Loucy (cell line): Measurements from ENCODE around the gene PGBD2.

Experiments used
- H2AFZ ChIP-seq: fragments of 200-600 bp; sonication (generic); 2 replicates; pipeline ENCODE4 v1.6.0; 2016; ENCODE audit warnings: antibody characterized with exemption, mild to moderate bottlenecking, low read length, moderate library complexity
- H3F3A ChIP-seq: fragments of 200-600 bp; 2 replicates; pipeline ENCODE4 v1.6.0; 2016; ENCODE audit warnings: antibody characterized with exemption, low read depth, mild to moderate bottlenecking
- H3K27me3 ChIP-seq: fragments of 200-600 bp; sonication (generic); 2 replicates; pipeline ENCODE4 v1.6.1; 2014; ENCODE audit warnings: low read length, mild to moderate bottlenecking; ENCODE audit not compliant: insufficient read depth, poor library complexity, severe bottlenecking
- H3K36me3 ChIP-seq: fragments of 200-600 bp; sonication (generic); 2 replicates; pipeline ENCODE4 v1.6.1; 2016; ENCODE audit warnings: low read length; ENCODE audit not compliant: insufficient read depth
- H3K4me1 ChIP-seq: fragments of 200-600 bp; sonication (generic); 2 replicates; pipeline ENCODE4 v1.5.1; 2014; ENCODE audit warnings: low read length, mild to moderate bottlenecking; ENCODE audit not compliant: insufficient read depth, poor library complexity, severe bottlenecking
- H3K4me2 ChIP-seq: fragments of 200-600 bp; sonication (generic); 2 replicates; pipeline ENCODE4 v1.6.0; 2014; ENCODE audit warnings: antibody characterized with exemption, low read length, low read depth, mild to moderate bottlenecking; ENCODE audit not compliant: poor library complexity, severe bottlenecking
- H3K4me3 ChIP-seq: fragments of 200-600 bp; sonication (generic); 2 replicates; pipeline ENCODE4 v1.5.1; 2014; ENCODE audit warnings: low read length, mild to moderate bottlenecking, mixed read lengths; ENCODE audit not compliant: poor library complexity, severe bottlenecking
- H3K79me2 ChIP-seq: fragments of 200-600 bp; sonication (generic); 2 replicates; pipeline ENCODE4 v1.6.1; 2014; ENCODE audit warnings: low read length; ENCODE audit not compliant: insufficient read depth
- H3K9ac ChIP-seq: fragments of 200-600 bp; sonication (generic); 2 replicates; pipeline ENCODE4 v1.6.0; 2014; ENCODE audit warnings: mild to moderate bottlenecking, low read depth, low read length, moderate library complexity; ENCODE audit not compliant: poor library complexity, severe bottlenecking
- H3K9me2 ChIP-seq: fragments of 200-600 bp; sonication (generic); replicated peaks from 2 replicates; pipeline ENCODE4 v1.6.1; 2016; ENCODE audit warnings: low read depth, low read length, mixed read lengths
- H3K9me3 ChIP-seq: fragments of 200-600 bp; sonication (generic); 2 replicates; pipeline ENCODE4 v1.6.1; 2014; ENCODE audit warnings: mild to moderate bottlenecking, antibody characterized with exemption, low read length, low read depth; ENCODE audit not compliant: insufficient read depth
- H4K20me1 ChIP-seq: fragments of 200-600 bp; sonication (generic); 2 replicates; pipeline ENCODE4 v1.6.0; 2014; ENCODE audit warnings: antibody characterized with exemption, low read length, mild to moderate bottlenecking; ENCODE audit not compliant: insufficient read depth, poor library complexity, severe bottlenecking
- CTCF ChIP-seq: fragments of 200-600 bp; sonication (generic); conservative IDR thresholded peaks from 2 replicates; pipeline ENCODE4 v1.5.1; 2014; ENCODE audit warnings: mild to moderate bottlenecking, antibody characterized with exemption, low read length
- EZH2phosphoT487 ChIP-seq: fragments of 200-600 bp; IDR thresholded peaks from 2 replicates; pipeline ENCODE4 v1.6.1; 2018; ENCODE audit warnings: antibody characterized with exemption, mild to moderate bottlenecking, moderate library complexity, borderline replicate concordance

Gene PGBD2

GRCh38 chr1:248906753-248907661, 972 bp downstream of the PGBD2 start:
- H3K9me2 ChIP-seq, result no peaks in the 10 kb centered on the region
- H3K9ac ChIP-seq, result peak overlapping the region; percentile 90
- no peaks in the 10 kb centered on the region for H3K9me3 ChIP-seq
- H2AFZ ChIP-seq, result peak overlapping the region; percentile 59; the same call in 1 of the 2 replicates
- H3K4me1 ChIP-seq, result peaks cover 43% of the 10 kb centered on the region
- H3K4me2 ChIP-seq, result peak overlapping the region; percentile 80
- H3F3A ChIP-seq, result no peaks in the 10 kb centered on the region
- H3K27me3 ChIP-seq, result no peaks in the 10 kb centered on the region
- H4K20me1 ChIP-seq, result no peaks in the 10 kb centered on the region
- no peaks in the 10 kb centered on the region for H3K36me3 ChIP-seq
- peaks cover 30% of the 10 kb centered on the region for H3K79me2 ChIP-seq
- TF ChIP-seq CTCF (no peak), EZH2phosphoT487 (no peak)
- peak overlapping the region; percentile 91 for H3K4me3 ChIP-seq

GRCh38 chr1:248910761-248911160, 4.7 kb downstream of the PGBD2 start:
- H3K9me2 ChIP-seq, result no peaks in the 10 kb centered on the region
- peaks cover 30% of the 10 kb centered on the region for H3K79me2 ChIP-seq
- H3K4me3 ChIP-seq, result no peak overlapping the region
- TF ChIP-seq CTCF (no peak), EZH2phosphoT487 (no peak)
- peaks cover 63% of the 10 kb centered on the region for H3K4me1 ChIP-seq
- peak overlapping the region; percentile 7 for H3K4me2 ChIP-seq
- no peaks in the 10 kb centered on the region for H3F3A ChIP-seq
- no peaks in the 10 kb centered on the region for H3K27me3 ChIP-seq
- no peaks in the 10 kb centered on the region for H4K20me1 ChIP-seq
- H3K9ac ChIP-seq, result no peak overlapping the region
- no peaks in the 10 kb centered on the region; the same call in 1 of the 2 replicates for H3K36me3 ChIP-seq
- no peak overlapping the region for H2AFZ ChIP-seq
- no peaks in the 10 kb centered on the region for H3K9me3 ChIP-seq

DNA sequence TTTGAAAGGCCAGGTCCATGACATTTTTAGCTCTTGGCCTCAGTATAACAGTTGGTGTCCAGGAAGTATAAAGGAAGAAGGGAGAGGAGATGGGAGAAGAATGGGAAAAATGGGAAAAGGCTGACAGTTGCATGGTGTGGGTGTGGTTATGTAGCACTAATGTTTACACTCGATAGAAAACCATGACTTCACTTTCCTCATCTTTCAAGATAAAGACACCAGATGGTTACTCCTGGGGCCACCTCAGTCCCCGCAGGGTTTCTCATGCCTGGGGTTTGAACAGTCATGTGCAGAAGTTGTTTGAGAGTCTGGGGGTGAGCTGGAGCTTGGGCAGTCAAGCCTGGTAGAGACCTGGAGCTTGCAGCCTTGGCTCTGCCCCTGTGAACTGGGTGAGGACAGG, 7.9 kb downstream of the PGBD2 start:
- Histone ChIP-seq H3K4me2 (peak overlapping the region; percentile 50), H3K9me3 (no peaks in the 10 kb centered on the region), H3K9me2 (no peaks in the 10 kb centered on the region), H3K36me3 (peaks cover 15% of the 10 kb centered on the region; the same call in 1 of the 2 replicates), H3K79me2 (peaks cover 10% of the 10 kb centered on the region; the same call in 1 of the 2 replicates), H4K20me1 (no peaks in the 10 kb centered on the region), H3K4me1 (peaks cover 51% of the 10 kb centered on the region), H3K4me3 (no peak overlapping the region), H3K27me3 (no peaks in the 10 kb centered on the region), H3K9ac (no peak overlapping the region), H2AFZ (no peak overlapping the region), H3F3A (no peaks in the 10 kb centered on the region)
- TF ChIP-seq EZH2phosphoT487 (no peak), CTCF (no peak)
